GM19025 (cell line): Measurements from ENCODE around the gene DMBX1.

ENCODE experiments used
- ATAC-seq: cut with Tn5 transposase; IDR thresholded peaks from one replicate; pipeline ENCODE4 v1.9.1; 2021; ENCODE audit warnings: mild to moderate bottlenecking, low read depth, moderate library complexity; ENCODE audit not compliant: unreplicated experiment

The DMBX1 gene

DNA sequence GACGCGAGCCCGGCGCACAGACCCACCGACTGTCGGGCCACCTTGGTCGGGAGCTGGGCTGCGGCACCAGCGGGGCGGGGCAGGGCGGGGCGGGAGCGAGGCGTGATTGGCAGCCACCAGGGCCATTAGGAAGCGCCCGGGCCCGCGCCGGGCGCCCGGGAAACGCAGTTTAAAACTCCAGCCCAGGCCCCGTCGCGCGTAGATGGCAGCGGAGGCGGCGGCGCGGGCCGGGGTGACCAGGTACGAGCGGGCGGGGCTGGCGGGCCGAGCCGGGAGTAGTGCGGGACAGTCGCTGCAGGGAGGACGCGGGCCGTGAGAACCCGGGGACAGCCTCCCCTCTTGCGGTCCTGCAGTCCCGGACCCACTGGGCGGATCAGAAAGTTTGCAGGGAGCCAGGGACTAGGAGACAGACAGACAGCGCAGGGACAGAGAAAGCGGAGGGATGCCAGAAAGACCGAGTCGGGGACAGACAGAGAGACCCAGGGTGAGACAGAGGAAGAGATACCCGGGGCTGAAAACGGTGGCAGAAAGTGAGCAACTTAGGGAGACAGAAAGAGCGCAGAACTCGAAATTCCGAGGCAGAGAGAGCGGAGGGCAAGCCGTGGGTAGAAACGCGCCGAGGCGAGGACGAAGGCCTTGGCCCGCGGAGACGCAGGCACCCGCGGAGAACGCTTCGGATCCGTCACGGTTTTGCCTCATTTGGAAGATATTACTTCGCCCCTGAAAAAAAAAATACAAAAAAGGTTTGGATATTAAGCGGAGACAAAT lies at the start of gene DMBX1:
Gene DMBX1 (plus strand): TSS at position 199 of the 768 bp plus-strand sequence. CDS start 17,175 bp downstream, outside the sequence.
- no peak for ATAC-seq

DNA sequence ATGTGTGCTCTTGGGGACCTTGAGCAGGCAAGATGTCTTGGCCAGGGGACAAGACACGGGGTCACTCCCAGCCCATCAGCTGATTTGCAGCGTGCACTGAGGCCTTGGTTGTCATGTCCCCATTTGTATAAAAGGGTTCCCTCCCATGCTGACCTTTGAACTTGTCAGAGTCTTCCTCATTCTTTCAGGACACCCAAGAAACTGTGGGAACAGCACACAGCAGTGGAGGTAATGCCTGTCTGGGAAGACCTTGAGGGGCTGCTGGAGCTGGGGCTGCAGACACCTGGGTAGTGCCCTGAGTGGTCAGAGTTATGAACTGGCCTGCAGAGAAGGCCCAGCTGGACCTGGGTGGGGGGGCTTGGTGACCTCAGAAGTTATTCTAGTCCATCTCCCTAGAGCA lies 49.2 kb upstream of the DMBX1 start:
- ATAC-seq: no peak

DNA sequence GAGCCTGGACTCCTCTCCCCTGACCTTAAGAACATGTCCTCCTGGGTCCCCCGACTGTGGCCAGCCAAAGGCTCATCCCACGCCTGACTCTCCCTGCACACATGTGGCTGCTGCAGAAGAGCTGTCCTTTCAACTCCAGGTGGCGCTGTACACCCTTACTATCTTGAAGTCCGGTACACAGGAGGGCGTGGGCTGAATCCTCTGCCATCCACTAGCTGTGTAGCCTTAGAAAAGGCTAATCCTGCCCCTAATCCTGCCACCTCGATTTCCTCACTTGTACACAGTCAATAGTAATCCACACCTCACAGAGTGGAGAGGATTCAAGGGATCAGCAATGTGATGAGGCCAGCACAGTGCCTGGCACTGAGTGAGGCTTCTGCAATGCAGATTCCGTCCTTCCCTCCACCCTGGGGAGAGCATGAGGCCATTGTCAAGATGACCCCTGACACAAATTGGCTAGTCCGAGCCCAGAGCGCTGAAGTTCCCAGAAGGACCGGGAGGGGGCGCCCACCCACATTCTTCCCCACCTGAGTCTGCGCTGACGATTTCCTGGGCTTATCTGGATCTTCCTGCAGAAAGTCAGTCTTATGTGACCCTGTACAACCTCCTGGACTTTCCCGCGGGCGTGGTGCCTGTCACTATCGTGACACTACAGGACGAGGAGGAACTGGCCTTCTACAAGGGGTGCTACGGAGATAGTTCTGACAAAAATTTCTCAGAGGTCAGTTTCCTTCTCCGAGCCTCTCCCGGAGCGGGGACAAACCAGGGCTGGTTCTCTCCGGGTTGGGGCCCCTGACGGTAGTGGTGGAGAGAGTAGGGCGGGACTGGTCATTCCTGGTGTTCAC lies 47.1 kb upstream of the DMBX1 start:
- ATAC-seq: peak; percentile 69

DNA sequence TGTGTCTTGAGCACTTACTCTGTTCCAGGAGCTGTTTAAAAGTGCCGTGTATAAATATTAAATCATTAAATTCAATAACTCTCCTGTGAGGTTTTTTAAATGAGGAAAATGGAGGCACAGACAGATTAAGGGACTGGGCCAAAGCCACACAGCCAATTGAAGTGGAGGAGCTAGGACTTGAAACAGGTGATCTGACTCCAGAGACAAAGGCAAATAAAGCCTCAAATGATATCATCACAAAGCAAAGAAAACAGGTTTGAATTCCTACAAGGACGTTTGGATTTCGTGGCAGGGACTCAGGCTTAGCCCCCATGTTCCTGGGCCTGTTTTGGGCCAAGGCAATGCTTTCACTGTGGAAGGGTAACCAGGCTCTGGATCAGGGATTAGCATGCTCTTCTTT lies 45.2 kb upstream of the DMBX1 start:
- ATAC-seq: no peak

DNA sequence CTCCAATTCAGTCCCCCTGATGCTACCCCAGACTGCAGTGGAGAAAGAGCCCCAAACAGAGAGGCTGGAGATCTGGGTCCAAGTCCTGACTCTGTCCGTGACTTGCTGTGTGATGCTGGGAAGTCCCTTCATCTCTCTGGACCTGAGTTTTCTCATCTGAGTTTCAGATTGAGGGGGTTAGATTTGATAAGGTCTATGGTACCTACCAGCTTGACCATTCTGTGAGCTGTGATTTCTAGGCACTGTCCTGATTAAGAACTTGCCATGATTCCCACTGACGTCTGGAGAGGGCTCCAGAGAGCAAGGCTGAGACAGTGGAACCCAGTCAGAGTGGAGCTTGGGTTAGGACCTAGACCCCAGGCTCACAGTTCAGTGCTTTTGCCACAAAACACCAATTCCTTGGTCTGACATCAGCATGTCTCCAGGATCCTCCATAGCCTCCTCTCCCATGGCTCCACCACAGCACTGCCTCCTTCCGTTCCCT lies 43.8 kb upstream of the DMBX1 start:
- ATAC-seq: no peak

DNA sequence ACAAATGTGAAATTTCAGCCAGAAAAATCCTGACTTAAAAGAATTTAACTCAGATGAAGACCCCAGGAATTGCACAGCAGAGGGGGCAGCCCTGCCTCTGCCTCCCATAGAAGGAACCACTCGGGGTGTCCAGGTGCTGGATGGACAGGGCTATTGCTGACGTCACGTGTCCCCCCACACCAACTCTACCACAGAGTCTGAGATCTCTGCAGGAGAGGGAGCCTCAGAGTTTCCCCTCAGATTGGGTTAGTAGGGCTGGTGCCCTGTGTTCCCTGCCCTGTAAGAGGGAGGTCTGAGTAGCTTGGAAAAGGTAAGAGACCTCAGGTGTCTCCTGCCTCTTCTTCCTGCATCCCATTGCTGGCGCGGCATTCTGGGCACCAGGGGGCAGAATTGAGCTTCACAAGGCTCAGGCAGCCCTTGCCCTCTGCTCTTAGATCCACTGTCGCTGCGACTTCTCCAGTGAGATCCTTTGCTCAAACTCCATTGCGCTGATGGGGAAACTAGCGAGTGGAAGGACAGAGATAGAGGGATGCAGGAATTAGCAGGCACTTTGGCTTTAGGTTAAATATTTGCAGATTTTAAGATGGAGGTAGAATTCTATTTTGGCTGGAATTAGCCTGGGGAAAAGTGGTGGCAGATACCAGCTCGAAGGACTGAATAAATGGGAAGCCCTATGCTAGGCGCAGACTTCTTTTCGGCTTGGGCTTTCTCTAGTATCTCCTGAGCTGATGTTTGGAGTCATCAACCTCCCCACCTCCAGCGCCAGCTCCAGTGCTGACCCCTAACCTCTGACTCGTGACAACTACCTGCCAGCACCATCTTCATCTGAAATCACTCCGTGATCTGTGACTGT lies 42.8 kb upstream of the DMBX1 start:
- ATAC-seq: no peak

DNA sequence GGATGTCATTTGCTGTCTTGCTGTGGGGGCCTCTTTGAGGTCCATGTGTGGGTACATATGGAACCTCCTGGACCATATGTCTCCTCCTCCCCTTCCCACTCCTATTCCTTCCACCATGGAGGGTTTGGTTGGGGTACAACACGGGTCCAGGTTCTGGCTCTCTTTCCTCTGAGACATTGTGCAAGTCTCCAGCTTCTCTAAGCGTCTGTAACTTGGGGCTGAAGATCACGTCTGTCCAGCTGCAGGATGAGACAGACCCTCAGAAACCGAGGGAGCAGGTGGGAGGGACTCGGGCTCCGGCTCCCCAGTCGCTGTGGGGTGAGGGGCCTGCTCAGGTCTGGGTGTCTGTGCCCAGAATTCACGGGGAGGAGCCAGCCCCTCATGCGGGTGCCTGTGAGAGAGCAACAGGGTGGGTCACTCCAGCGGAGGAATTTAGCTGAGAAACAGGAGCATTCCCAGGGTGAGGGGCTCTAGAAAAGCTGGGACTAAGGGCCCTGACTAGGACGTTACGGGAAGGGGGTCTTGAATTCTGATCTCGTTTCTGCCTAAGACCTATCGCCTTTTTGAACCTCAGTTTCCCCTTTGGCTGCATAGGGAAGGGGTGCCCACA lies 42.0 kb upstream of the DMBX1 start:
- no peak for ATAC-seq

DNA sequence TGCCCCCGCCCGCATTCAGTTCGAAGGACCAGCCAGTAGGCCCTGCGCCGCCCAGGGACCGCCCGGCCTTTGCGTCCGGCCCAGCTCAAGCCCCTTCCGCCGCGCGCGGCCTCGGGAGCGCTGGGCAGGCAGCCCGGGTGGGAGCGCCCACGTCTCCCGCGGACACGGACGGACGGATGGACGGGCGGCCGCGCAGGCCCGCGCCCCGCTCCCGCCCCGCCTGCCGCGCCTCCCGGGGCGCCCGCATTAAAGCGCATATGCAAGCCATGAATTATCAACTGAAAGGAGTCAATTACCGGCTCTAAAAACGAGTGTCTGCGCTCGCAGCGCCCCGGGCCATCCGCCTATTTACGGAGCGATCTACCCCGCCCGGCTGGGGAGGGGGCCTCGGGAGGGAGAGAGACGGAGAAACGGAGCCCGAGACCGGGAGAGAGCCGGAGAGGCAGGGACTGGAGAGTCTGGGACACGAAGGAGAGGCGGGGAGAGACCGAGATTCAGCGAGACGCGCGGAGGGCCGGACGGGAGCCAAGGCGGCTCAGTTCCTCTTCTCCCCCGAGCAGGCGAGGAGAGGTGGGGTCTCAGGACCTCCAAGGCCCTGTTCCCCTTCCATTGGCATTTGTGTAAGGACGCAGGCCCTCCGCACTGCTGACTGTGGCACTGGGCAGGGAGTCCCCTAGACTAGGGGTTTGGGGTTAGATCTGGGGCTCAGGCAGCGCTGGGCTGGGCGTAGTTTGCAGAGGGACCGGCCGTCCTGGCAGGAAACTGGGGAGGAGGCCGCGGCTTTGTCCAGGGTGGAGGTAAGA lies 41.3 kb upstream of the DMBX1 start:
- ATAC-seq: no peak

DNA sequence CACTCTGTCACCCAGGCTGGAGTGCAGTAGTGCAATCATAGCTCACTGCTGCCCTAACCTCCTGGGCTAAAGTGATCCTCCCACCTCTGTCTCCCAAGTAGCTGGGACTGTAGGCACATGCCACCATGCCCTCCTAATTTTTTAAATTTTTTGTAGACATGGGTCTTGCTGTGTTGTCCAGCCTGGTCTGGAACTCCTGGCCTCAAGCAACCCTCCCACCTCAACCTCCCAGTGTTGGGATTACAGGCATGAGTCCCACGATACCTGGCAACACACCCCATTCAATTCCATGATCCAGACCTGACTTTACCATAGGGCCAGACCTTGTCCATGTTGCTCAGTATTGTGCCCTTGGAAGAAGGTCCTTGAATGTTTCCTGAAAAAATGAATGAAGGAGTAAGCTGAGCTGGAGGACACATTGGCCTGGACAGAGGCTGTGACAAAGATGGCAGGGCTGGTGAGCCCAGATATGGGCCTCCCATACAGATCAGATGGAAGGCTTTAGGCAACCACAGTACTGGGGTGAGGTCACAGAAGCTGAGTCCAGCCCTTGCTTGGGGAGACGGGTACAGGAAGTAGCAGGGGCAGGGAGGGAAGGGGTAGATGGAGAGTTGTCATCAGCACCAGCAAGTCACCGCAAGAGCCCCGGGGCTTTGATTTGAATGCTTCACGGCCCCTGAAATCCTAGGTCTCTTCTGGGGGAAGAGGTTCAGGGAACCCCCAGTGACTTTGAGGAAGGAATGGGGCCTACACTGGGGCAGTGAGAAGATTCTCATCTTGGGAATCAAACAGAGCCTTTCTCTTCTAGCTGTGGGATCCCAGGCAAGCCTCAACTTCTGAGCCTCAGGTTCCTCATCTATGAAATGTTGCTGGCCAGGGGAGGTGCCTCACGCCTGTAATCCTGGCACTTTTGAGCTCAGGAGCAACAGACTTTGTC lies 40.1 kb upstream of the DMBX1 start:
- ATAC-seq: no peak

DNA sequence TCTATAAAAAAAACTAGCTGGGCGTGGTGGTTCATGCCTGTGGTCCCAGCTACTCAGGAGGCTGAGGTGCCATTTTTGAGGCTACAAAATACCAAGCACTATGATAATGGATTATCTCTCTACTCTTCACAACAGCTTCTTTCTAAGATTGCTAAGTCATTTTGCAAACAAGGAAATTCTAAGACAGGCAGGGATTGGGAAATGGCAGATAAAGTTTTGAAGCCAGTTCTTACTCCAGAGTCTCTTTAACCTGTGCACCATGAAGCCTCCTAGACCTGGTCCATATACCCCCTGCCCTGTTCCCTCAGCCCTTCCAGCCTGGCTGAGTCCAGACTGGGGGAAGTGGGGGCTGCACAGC lies 39.5 kb upstream of the DMBX1 start:
- ATAC-seq: no peak

DNA sequence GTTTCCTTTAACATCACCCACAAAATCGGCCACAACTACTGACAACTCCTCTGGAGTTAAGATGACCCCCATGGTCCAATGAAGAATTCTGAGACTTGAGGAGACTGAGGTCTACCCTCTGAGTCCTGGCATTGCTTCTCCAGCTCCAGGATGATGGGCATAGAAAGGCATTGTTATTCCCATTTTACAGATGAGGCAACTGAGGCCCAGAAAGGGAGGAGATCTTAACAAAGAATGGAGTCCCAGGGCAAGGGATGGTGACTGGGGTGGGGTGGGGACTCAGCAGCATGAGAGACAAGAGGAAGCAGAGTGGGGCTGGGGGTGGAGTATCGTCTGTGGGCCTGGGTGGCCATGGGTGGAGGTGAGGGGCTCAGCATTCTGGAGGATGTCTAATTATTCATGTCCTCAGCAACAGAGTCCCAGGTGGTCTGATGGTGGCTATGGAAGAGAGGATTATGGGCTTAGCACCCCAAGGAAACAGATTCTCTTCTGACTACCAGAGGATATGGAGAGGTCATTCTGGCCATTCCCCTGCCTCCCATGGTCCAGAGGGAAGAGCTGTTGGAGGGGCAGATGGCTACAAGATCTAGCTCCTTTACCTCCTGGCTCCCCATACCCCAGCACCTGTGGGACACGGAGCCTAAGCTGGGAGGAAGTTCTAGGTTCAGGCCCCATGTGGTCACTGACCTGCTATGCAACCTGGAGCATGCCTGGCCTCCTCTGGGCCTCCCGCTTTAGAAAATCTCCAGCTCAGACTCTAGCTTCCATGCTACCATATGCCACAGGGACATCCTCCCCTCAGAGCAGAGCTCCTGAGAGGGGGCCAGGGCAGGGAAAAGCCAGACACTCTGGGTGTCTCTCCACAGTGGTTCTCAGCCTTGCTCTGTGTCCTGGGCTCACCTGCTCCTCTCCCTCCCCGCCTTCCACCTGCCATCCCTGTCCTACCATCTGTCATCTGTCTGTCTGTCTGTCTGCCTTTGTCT lies 37.4 kb upstream of the DMBX1 start:
- ATAC-seq: no peak

DNA sequence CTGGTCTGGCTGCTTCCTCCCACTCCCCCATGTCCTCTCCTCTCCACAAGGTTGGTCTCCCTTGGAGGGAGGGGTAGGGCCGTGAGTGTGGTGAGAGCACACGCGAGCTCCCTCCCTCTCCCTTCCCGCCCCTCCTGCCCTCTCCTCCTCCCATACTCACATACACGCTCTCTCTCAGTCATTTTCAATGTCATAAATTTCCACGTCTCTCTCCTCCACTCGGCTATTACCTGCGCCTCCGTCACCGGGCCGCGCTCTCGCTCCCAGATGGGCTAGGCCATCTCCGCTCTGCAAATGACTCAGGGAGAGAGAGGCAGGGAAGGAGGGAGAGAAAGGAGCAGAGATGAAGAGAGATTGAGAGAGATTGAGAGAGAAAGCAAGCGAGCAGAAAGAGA lies 36.7 kb upstream of the DMBX1 start:
- no peak for ATAC-seq

DNA sequence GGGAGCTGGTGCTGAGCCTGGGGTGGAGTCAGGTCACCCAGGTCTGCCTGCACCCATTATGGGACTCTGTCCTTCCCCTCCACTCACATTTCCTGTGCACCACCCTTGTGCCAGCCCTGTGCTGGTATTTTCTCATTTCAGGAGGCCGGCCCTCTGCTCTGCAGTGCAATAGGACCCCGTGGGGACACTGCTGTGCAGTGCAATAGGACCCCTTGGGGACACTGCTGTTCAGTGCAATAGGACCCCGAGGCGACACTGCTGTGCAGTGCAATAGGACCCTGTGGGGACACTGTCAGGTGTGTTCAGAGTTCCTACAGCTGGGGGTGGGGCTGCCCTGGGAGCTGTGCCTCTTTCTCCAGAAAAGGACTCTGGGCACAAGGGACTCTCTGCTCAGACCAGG lies 36.2 kb upstream of the DMBX1 start:
- ATAC-seq: no peak

DNA sequence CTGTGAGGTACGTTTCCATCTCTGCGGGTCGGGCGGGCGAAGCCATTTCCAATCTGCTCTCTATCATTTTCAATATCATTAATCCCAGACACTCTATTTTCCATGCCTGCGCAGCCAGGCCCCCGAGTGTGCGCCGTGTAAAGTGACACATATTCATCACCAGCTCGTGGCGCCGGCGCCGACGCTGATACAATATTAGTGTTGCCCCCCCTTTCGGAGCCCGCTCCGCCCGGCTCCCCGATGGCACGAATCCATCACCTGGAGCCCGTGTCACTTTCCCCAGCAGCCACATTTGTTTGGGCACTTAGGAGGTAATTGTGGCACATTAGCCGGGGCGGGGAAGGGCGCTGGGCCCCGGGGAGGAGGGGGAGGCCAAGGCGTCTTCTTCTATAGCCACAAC lies 33.7 kb upstream of the DMBX1 start:
- ATAC-seq: no peak

DNA sequence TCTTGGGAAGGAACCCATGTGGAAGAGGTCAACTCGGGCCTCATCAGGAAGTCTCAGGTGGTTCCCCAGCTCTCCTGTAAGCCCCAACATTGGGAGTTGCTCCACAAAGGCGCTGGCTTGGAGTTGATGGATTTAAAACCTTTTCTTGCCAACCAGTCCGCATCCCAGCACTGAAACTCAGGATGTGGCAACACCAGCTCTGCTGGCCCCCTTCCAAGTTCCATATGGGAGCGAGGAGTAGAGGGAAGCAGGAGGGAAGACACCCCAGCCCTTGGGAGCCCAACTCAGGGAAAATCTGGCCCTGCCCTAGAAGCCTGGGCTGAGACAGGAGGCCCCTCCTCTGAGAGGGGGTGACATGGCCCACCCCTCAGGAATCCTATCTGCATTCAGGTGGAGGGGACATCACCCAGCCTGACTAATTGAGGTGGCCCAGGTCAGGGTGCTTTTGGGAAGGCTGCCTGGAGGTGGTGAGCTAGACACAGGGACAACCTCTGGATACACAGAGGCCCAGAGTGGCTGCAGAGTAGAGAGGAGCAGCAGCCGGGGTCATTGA lies 33.1 kb upstream of the DMBX1 start:
- no peak for ATAC-seq

DNA sequence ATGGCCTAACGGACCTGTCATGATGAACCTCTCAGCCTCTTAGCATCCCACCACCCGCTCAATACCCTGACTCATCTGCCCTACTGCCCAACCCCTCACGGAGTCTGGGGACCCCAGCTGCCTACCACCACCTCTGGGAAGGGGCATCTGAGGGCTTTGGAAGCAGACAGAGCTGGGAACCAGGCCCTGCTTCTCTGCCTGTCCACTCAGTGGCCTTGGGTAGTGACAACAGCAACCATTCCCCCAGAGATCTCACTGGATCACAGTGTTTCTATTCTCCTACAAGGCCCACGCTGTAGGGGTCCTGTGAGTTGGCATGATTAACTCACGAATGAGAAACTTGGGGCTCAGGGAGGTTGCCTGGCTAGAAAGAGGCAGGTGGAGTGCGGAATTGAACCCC lies 32.5 kb upstream of the DMBX1 start:
- no peak for ATAC-seq

DNA sequence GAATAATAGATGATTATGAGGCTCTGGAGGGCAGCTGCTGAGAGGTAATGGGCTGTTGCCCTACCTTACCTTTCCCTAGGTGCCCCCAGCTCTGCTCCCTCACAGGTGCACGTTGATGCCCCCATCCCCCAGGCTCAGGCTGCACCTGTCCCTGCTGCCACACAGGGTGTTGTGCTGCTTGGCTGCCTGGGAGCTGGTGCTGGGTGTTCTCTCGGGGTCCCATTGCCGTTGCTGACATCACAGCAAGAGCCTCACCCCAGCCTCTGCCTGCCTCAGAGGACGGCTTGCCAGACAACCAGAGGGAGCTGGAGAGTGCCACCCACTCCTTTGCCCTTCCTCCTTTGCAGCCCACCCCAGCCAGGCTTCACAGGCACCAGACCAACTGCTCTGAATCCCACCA lies 31.4 kb upstream of the DMBX1 start:
- no peak for ATAC-seq
